Renal pelvis (tissue), 3 donors: ENCODE data around the gene SLC44A2. TPM values are rescaled to one million over a fixed set of nuclear protein-coding genes. Genes with fewer than 3 reads are reported as not detected.

Source experiments
- polyA plus RNA-seq, 3 donors: library from polyadenylated mRNA; unstranded; fragments of 120-200 nt; gene quantifications; one replicate each; pipeline ENCODE4 v1.2.1, GENCODE V29; 2013; ENCODE audit not compliant: insufficient read length in 3 of 3

SLC44A2 gene
- polyA plus RNA-seq, 3 donors = 184 to 215 (median 189) TPM

Other genes with a start within 250 kb of the SLC44A2 start
- gene TYK2, start 245.0 kb upstream of the SLC44A2 start, polyA plus RNA-seq = 100 to 1,000 TPM; 115 to 155 (median 151) TPM
- 100 to 1,000 TPM; 166 to 183 (median 170) TPM for gene CDC37, start 222.0 kb upstream of the SLC44A2 start, polyA plus RNA-seq
- gene PDE4A, start 205.0 kb upstream of the SLC44A2 start, polyA plus RNA-seq = 1 to 10 TPM; 2.0 to 2.6 (median 2.1) TPM
- 10 to 100 TPM; 73.5 to 81.5 (median 74.1) TPM for gene KEAP1, start 122.2 kb upstream of the SLC44A2 start, polyA plus RNA-seq
- 1 to 10 TPM; 1.2 to 1.4 (median 1.2) TPM for gene S1PR5, start 108.1 kb upstream of the SLC44A2 start, polyA plus RNA-seq
- 10 to 100 TPM; 34.8 to 39.1 (median 35.1) TPM for gene ATG4D, start 81.6 kb upstream of the SLC44A2 start, polyA plus RNA-seq
- 10 to 100 TPM; 31.4 to 39.5 (median 38.4) TPM for gene KRI1, start 59.5 kb upstream of the SLC44A2 start, polyA plus RNA-seq
- gene CDKN2D, start 56.6 kb upstream of the SLC44A2 start, polyA plus RNA-seq = 10 to 100 TPM in 1 of 3 donors, 1 to 10 TPM in 2; 8.5 to 12.4 (median 8.9) TPM
- 10 to 100 TPM; 43.2 to 60.3 (median 58.5) TPM for gene AP1M2, start 38.2 kb upstream of the SLC44A2 start, polyA plus RNA-seq
- gene ILF3, start 28.8 kb downstream of the SLC44A2 start, polyA plus RNA-seq = 100 to 1,000 TPM; 288 to 368 (median 331) TPM
- gene QTRT1, start 75.9 kb downstream of the SLC44A2 start, polyA plus RNA-seq = 10 to 100 TPM; 65.6 to 79.6 (median 73.6) TPM
- 100 to 1,000 TPM; 130 to 167 (median 158) TPM for gene DNM2, start 92.5 kb downstream of the SLC44A2 start, polyA plus RNA-seq
- 10 to 100 TPM; 52.6 to 65.4 (median 64.4) TPM for gene TMED1, start 210.7 kb downstream of the SLC44A2 start, polyA plus RNA-seq
- 1 to 10 TPM; 1.7 to 2.1 (median 1.8) TPM for gene C19orf38, start 222.9 kb downstream of the SLC44A2 start, polyA plus RNA-seq
- gene CARM1, start 246.0 kb downstream of the SLC44A2 start, polyA plus RNA-seq = 10 to 100 TPM; 50.7 to 52.2 (median 51.9) TPM